ENCODE data around the gene ZNF675. TPM values are rescaled to one million over a fixed set of nuclear protein-coding genes. Genes with fewer than 3 reads are reported as not detected.
"Not testable (repeated sequence)": the region's sequence is repeated elsewhere in the genome, so short reads cannot be mapped to it uniquely, and the experiment has no call there.

ZNF675 gene
- total RNA-seq = 10 to 100 TPM; 11.2 to 15.4 TPM

DNA sequence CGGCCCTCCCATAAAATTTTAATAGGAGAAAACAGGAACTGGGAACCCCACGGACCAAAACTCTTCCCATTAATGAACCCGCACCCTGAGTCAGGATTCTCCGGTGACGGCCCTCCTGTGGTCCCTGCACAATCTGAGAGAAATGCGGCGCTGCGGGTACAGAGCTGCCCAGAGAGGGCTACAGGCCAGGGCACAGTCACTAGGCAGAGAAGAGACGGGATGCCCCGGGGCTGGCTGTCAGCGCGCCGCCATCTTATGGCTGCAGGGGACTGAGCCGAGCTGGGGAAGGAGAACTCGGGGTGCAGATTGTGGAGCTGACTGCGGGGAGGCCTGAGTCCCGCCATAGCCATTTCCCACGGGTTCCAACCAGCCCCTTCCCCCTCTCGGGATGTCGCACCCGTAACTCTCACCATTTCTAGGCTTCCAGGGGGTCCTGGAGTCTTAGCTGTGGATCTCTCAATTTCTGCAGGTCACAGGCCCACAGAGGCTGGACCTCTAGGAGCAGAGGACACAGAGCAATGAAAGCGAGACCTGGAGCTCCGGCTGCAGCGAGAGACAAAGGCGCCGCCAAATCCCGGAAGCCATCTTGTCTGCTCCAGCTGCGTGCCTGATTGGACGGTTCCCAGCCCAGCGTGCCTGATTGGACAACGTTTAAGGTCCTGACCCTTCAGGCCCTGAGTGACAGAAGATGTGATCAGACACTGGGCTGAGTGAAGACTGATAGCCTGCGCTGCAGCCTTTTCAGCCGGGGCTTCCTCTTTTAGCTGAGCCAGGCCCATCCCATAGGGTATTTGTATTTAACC is at the start of gene ZNF675:
ZNF675 (minus strand) TSS at position 592 of the 803 bp plus-strand sequence; CDS start at position 413, 179 bp downstream.
- intact Hi-C loops (cut with DNase I) = no loop called here
- Histone ChIP-seq H3K27ac (peak within 1 kb of the TSS; percentile 83 to 92), H3K4me1 (replicated peaks) (no peaks in the 10 kb centered on the region), H3K27me3 (replicated peaks; ENCODE audit: insufficient read depth) (no peaks in the 10 kb centered on the region), H3K4me3 (peak within 1 kb of the TSS; percentile 67 to 69), H3K36me3 (no peaks in the 10 kb centered on the region), H3K9me3 (no peaks in the 10 kb centered on the region)
- peak; percentile 92 for DNase-seq (ENCODE audit: low spot score)
- 0% methylated on average over 33 of the region's 33 CpGs for WGBS
- TF ChIP-seq, protein P1, sequence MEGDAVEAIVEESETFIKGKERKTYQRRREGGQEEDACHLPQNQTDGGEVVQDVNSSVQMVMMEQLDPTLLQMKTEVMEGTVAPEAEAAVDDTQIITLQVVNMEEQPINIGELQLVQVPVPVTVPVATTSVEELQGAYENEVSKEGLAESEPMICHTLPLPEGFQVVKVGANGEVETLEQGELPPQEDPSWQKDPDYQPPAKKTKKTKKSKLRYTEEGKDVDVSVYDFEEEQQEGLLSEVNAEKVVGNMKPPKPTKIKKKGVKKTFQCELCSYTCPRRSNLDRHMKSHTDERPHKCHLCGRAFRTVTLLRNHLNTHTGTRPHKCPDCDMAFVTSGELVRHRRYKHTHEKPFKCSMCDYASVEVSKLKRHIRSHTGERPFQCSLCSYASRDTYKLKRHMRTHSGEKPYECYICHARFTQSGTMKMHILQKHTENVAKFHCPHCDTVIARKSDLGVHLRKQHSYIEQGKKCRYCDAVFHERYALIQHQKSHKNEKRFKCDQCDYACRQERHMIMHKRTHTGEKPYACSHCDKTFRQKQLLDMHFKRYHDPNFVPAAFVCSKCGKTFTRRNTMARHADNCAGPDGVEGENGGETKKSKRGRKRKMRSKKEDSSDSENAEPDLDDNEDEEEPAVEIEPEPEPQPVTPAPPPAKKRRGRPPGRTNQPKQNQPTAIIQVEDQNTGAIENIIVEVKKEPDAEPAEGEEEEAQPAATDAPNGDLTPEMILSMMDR (IDR thresholded peaks at IDR 0.05) = peak in 1 of 4 experiments; percentile 17
- TF ChIP-seq POLR2AphosphoS5 (IDR thresholded peaks at IDR 0.05) (peak; percentile 19), POLR2A (IDR thresholded peaks at IDR 0.05) (peak; percentile 23)

- H3K4me3 ChIP-seq; H3K4me1 ChIP-seq (replicated peaks); H3K9me3 ChIP-seq; H3K27ac ChIP-seq; intact Hi-C loops (cut with DNase I); H3K36me3 ChIP-seq; DNase-seq (ENCODE audit: low spot score); H3K27me3 ChIP-seq (replicated peaks; ENCODE audit: insufficient read depth): not testable (repeated sequence)
- WGBS = 87% methylated on average over 6 of the region's 6 CpGs
These were observed 43.9 kb upstream of the ZNF675 start for GRCh38 chr19:23730729-23731465.

DNA sequence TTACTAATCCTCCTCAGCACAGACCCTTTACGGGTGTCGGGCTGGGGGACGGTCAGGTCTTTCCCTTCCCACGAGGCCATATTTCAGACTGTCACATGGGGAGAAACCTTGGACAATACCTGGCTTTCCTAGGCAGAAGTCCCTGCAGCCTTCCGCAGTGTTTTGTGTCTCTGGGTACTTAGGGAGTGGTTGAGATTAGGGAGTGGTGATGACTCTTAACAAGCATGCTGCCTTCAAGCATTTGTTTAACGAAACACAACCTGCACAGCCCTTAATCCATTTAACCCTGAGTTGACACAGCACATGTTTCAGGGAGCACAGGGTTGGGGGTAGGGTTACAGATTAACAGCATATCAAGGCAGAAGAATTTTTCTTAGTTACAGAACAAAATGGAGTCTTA is 37.1 kb upstream of the ZNF675 start:
- H3K4me3 ChIP-seq; H3K36me3 ChIP-seq; intact Hi-C loops (cut with DNase I); H3K9me3 ChIP-seq; H3K4me1 ChIP-seq (replicated peaks); H3K27ac ChIP-seq; DNase-seq (ENCODE audit: low spot score); H3K27me3 ChIP-seq (replicated peaks; ENCODE audit: insufficient read depth): not testable (repeated sequence)
- 10% methylated on average over 6 of the region's 6 CpGs for WGBS

DNA sequence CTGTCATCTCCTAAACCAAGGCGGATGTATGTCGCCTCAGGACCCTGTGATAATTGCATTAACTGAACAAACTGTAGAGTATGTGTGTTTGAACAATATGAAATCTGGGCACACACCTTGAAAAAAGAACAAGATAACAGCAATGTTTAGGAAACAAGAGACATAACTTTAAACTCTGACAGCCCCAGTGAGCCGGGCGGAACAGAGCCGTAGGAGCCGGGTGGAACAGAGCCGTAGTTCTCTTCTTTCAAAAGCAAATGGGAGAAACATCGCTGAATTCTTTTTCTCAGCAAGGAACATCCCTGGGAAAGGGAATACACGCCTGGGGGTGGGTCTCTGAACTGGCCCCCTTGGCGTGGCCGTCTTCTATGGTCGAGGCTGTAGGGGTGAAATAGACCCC is 31.8 kb upstream of the ZNF675 start:
- no peak for DNase-seq (ENCODE audit: low spot score)
- WGBS = 18% methylated on average over 12 of the region's 12 CpGs
- no peaks in the 10 kb centered on the region for H3K4me1 ChIP-seq (replicated peaks)
- no peak overlapping the region for H3K27ac ChIP-seq
- no peaks in the 10 kb centered on the region for H3K36me3 ChIP-seq
- no peak overlapping the region for H3K4me3 ChIP-seq
- TF ChIP-seq POLR2AphosphoS5 (IDR thresholded peaks at IDR 0.05) (no peak), POLR2A (IDR thresholded peaks at IDR 0.05) (no peak)
- TF ChIP-seq, protein P1 (IDR thresholded peaks at IDR 0.05) = no peak
- H3K27me3 ChIP-seq (replicated peaks; ENCODE audit: insufficient read depth) = no peaks in the 10 kb centered on the region
- H3K9me3 ChIP-seq = no peaks in the 10 kb centered on the region
- intact Hi-C loops (cut with DNase I) = no loop called here

DNA sequence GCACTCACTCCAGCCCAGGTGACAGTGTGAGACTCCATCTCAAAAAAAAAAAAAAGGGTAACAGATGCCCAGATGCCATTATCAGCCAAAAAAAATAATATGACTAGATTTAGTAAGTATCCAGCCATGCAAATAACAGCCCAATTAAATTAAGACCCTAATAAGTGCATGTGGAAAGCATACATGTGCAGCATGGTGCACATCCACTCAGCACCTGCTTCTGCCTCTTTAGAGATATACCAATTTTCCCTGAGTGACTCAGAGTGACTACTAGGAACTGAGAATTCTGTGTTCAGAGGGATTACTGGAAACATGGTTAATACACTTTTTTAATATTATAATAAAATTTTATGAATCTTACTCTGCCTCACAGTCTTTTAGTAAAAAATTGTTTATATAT is 29.8 kb upstream of the ZNF675 start:
- Histone ChIP-seq H3K36me3 (no peaks in the 10 kb centered on the region), H3K9me3 (no peaks in the 10 kb centered on the region), H3K27ac (no peak overlapping the region), H3K4me3 (no peak overlapping the region), H3K4me1 (replicated peaks) (no peaks in the 10 kb centered on the region), H3K27me3 (replicated peaks; ENCODE audit: insufficient read depth) (no peaks in the 10 kb centered on the region)
- intact Hi-C loops (cut with DNase I) = no loop called here
- TF ChIP-seq, protein P1 (IDR thresholded peaks at IDR 0.05) = no peak
- TF ChIP-seq POLR2AphosphoS5 (IDR thresholded peaks at IDR 0.05) = no peak
- TF ChIP-seq POLR2A (IDR thresholded peaks at IDR 0.05) = no peak
- no peak for DNase-seq (ENCODE audit: low spot score)

Data from prostate gland (tissue), 2 donors.